WTC11 (cell line): Measurements from ENCODE around the gene AMER1. TPM values are rescaled to one million over a fixed set of nuclear protein-coding genes. Genes with fewer than 3 reads are reported as not detected.

Experiments
- ATAC-seq: fragments of 200-7000 bp; cut with Tn5 transposase; 2 replicates; pipeline ENCODE4 v1.10.0; 2021; ENCODE audit warnings: mild to moderate bottlenecking, moderate library complexity
- Bru-seq: library from RNA; stranded (reverse); fragments of 400-500 nt; gene quantifications from one replicate; lab custom pipeline; 2021; lab: Mats Ljungman, UMichigan
- CTCF ChIA-PET: fragments of 300-600 bp; sonication (Branson Sonifier 250); formaldehyde crosslinking; loops from one replicate; lab custom pipeline; 2021; ENCODE audit warnings: antibody characterized with exemption; lab: Charles Lee
- POLR2A ChIA-PET: fragments of 350-600 bp; sonication (Branson Sonifier 250); formaldehyde crosslinking; loops from one replicate; lab custom pipeline; 2021; ENCODE audit warnings: antibody characterized with exemption; lab: Charles Lee
- DNase-seq: peaks from one replicate; pipeline ENCODE4 v3.0.0; 2021; ENCODE audit warnings: low spot score
- H3K27ac Mint-ChIP-seq: 2 replicates; pipeline ENCODE4 v1.8.0; 2021; ENCODE audit warnings: mixed read lengths
- H3K27me3 Mint-ChIP-seq: 2 replicates; pipeline ENCODE4 v1.8.0; 2021; ENCODE audit warnings: low read depth, mild to moderate bottlenecking, moderate library complexity, mixed read lengths
- H3K36me3 Mint-ChIP-seq: 2 replicates; pipeline ENCODE4 v1.8.0; 2021; ENCODE audit warnings: mixed read lengths
- H3K4me1 Mint-ChIP-seq: 2 replicates; pipeline ENCODE4 v1.8.0; 2022; ENCODE audit warnings: mixed read lengths
- H3K4me3 Mint-ChIP-seq: 2 replicates; pipeline ENCODE4 v1.8.0; 2021; ENCODE audit warnings: mild to moderate bottlenecking, moderate library complexity, mixed read lengths
- H3K9me3 Mint-ChIP-seq: 2 replicates; pipeline ENCODE4 v1.8.0; 2021; ENCODE audit warnings: mixed read lengths
- ARID4B ChIP-seq: sonication (generic); formaldehyde crosslinking; IDR thresholded peaks from 2 replicates; pipeline ENCODE4 v1.8.0; 2023; ENCODE audit warnings: missing genetic modification reagents, mild to moderate bottlenecking, borderline replicate concordance
- ATF3 ChIP-seq: sonication (generic); formaldehyde crosslinking; conservative IDR thresholded peaks from 2 replicates; pipeline ENCODE4 v1.8.1; 2022; ENCODE audit warnings: mild to moderate bottlenecking, missing genetic modification reagents
- FOXP4 ChIP-seq: sonication (generic); formaldehyde crosslinking; IDR thresholded peaks from 2 replicates; pipeline ENCODE4 v1.8.0; 2022; ENCODE audit warnings: mild to moderate bottlenecking, missing genetic modification reagents
- HMGA2 ChIP-seq: fragments of 250-450 bp; sonication (Bioruptor Pico); IDR thresholded peaks from 2 replicates; pipeline ENCODE4 v1.4.0; 2021; ENCODE audit warnings: mild to moderate bottlenecking, moderate library complexity
- MAX ChIP-seq: sonication (generic); formaldehyde crosslinking; IDR thresholded peaks from 2 replicates; pipeline ENCODE4 v1.8.0; 2022; ENCODE audit warnings: mild to moderate bottlenecking, missing genetic modification reagents
- MXD4 ChIP-seq: fragments of 250-450 bp; sonication (Bioruptor Pico); IDR thresholded peaks from 2 replicates; pipeline ENCODE4 v1.8.0; 2021; ENCODE audit warnings: mild to moderate bottlenecking, moderate library complexity, borderline replicate concordance
- NR3C1 ChIP-seq: sonication (generic); formaldehyde crosslinking; conservative IDR thresholded peaks from 2 replicates; pipeline ENCODE4 v1.8.1; 2023; ENCODE audit warnings: low read depth, mild to moderate bottlenecking, missing genetic modification reagents
- PRRX2 ChIP-seq: fragments of 250-450 bp; sonication (Bioruptor Pico); IDR thresholded peaks from 2 replicates; pipeline ENCODE4 v1.8.0; 2021; ENCODE audit warnings: mild to moderate bottlenecking
- SMAD3 ChIP-seq: sonication (generic); formaldehyde crosslinking; IDR thresholded peaks from 2 replicates; pipeline ENCODE4 v1.8.0; 2022; ENCODE audit warnings: missing genetic modification reagents, mild to moderate bottlenecking, borderline replicate concordance
- SMAD4 ChIP-seq: sonication (generic); formaldehyde crosslinking; IDR thresholded peaks from 2 replicates; pipeline ENCODE4 v1.8.0; 2022; ENCODE audit warnings: mild to moderate bottlenecking, missing genetic modification reagents
- ZNF396 ChIP-seq: fragments of 250-450 bp; sonication (Bioruptor Pico); IDR thresholded peaks from 2 replicates; pipeline ENCODE4 v1.8.0; 2021; ENCODE audit warnings: mild to moderate bottlenecking, moderate library complexity, borderline replicate concordance
- ZNF671 ChIP-seq: fragments of 250-450 bp; sonication (Bioruptor Pico); IDR thresholded peaks from 2 replicates; pipeline ENCODE4 v1.8.0; 2021; ENCODE audit warnings: mild to moderate bottlenecking
- long read RNA-seq, 3 experiments: library from RNA in 1 of 3; library from capped mRNA in 1 of 3; library from polyadenylated mRNA in 1 of 3; unstranded in 2 of 3; stranded (forward) in 1 of 3; transcript quantifications; one replicate each; pipeline ENCODE4 v2.0.0, GENCODE V29; 2021
- total RNA-seq: library from RNA; stranded (reverse); gene quantifications from 3 replicates; pipeline ENCODE4 v1.2.3, GENCODE V29; 2021
- TF ChIP-seq, protein P1 (sequence below): fragments of 200-600 bp; IDR thresholded peaks from 2 replicates; pipeline ENCODE4 v1.8.0; 2022; ENCODE audit warnings: antibody characterized with exemption

AMER1 gene
- total RNA-seq (9.4 to 9.9 TPM (median 9.4 TPM) in 3 replicates), Bru-seq, nascent RNA (percentile 72 among the genes with signal in this experiment)
- long read RNA-seq, experiment 1, partial matches to known transcripts, result 0 of 11 reads
- long read RNA-seq, experiment 1, other reads (novel, unspliced or antisense), result 11 of 11 reads
- long read RNA-seq, experiment 2, partial matches to known transcripts, result 0 of 7 reads
- long read RNA-seq, experiment 2, other reads (novel, unspliced or antisense), result 7 of 7 reads
- long read RNA-seq, experiment 3, result 0 reads

GRCh38 chrX:64205441-64205734, at the start of gene AMER1:
Gene AMER1 (minus strand): TSS chrX:64205708. CDS start chrX:64193286, 12,422 bp downstream.
- peaks cover 14% of the 10 kb centered on the region for H3K27me3 Mint-ChIP-seq
- ATAC-seq, result peak; percentile 32; the same call in 1 of the 2 replicates
- H3K4me3 Mint-ChIP-seq, result peak within 1 kb of the TSS; percentile 73
- DNase-seq, result no peak
- peak within 1 kb of the TSS; percentile 80; the same call in 1 of the 2 replicates for H3K27ac Mint-ChIP-seq
- POLR2A ChIA-PET, result no interaction called here
- no peaks in the 10 kb centered on the region for H3K36me3 Mint-ChIP-seq
- TF ChIP-seq ZNF671 (CRISPR knock-in tag) (no peak), MAX (peak; percentile 17; the same call in 1 of the 2 replicates), NR3C1 (CRISPR knock-in tag) (no peak), SMAD3 (CRISPR knock-in tag) (no peak), ARID4B (0 out of 2 replicates have a peak, but pooled peaks have one; percentile 49), SMAD4 (no peak), ATF3 (CRISPR knock-in tag) (no peak), ZNF396 (CRISPR knock-in tag) (no peak)
- TF ChIP-seq, all 79 proteins: peak for 2
- H3K9me3 Mint-ChIP-seq, result no peaks in the 10 kb centered on the region
- CTCF ChIA-PET, result interaction anchor here (1.0 to 3.1 kb wide), 4 partner anchors 53 to 421 kb away, joined by 3 to 11 read pairs (median 10); no protein-coding TSS in a partner anchor
- H3K4me1 Mint-ChIP-seq, result peaks cover 13% of the 10 kb centered on the region

DNA sequence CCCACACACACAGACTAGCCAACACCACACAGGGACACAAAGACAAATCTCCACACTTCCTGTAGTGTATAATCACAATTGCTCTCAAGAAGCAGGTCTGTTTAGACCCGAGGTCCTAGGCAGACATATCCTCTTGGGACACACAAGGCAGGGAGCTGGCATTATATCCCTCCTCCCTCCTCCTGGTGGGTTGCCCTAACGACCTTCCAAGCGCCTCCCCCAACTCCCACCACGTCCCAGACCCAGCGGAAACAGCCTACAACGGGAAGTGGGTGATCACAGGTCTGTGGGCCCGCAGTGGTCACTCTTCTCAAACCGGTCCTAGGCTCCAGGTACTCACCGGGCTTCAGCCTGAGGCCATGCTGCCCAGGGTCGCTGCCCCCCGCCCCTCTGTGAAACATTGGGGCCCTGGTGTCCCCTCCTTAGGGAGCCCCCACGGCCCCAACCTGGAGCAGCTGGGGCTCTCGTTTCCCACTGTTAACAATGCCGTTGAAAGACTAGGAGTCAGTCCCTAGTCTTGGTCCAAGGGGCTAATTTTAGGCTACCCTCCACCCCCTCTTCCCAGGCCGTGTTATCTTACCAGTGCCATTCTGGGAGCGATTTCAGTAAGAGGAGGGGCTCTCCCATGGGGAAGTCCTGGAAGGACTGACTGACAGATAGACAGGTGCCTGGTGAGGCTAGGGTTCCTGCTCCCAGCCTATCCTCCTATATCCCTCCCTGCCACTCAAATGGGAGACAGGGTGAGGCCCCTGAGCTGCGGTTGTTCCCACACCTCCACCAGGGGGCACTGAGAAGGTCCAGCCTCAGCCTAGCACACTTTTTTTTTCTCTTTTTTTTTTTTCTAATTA, 24.8 kb upstream of the AMER1 start, which contains the start of gene ASB12:
TSS of gene ASB12 (minus strand) at position 485 of the 848 bp plus-strand sequence. CDS start 4,957 bp downstream, outside the sequence.
- DNase-seq (peak; percentile 23), ATAC-seq (peak; percentile 63)
- H3K4me1 Mint-ChIP-seq, result peaks cover 6% of the 10 kb centered on the region
- no peaks in the 10 kb centered on the region for H3K36me3 Mint-ChIP-seq
- CTCF ChIA-PET, result interaction anchor here (0.5 kb wide), 2 partner anchors 87 to 536 kb away, joined by 3 read pairs; no protein-coding TSS in a partner anchor
- no peak within 1 kb of the TSS for H3K27ac Mint-ChIP-seq
- peaks cover 6% of the 10 kb centered on the region for H3K9me3 Mint-ChIP-seq
- no peak for TF ChIP-seq ZNF671 (CRISPR knock-in tag)
- TF ChIP-seq, protein P1, sequence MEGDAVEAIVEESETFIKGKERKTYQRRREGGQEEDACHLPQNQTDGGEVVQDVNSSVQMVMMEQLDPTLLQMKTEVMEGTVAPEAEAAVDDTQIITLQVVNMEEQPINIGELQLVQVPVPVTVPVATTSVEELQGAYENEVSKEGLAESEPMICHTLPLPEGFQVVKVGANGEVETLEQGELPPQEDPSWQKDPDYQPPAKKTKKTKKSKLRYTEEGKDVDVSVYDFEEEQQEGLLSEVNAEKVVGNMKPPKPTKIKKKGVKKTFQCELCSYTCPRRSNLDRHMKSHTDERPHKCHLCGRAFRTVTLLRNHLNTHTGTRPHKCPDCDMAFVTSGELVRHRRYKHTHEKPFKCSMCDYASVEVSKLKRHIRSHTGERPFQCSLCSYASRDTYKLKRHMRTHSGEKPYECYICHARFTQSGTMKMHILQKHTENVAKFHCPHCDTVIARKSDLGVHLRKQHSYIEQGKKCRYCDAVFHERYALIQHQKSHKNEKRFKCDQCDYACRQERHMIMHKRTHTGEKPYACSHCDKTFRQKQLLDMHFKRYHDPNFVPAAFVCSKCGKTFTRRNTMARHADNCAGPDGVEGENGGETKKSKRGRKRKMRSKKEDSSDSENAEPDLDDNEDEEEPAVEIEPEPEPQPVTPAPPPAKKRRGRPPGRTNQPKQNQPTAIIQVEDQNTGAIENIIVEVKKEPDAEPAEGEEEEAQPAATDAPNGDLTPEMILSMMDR, result 0 out of 2 replicates have a peak, but pooled peaks have one; percentile 24
- TF ChIP-seq, all 79 proteins: peak for 1
- POLR2A ChIA-PET, result no interaction called here
- H3K27me3 Mint-ChIP-seq, result peaks cover 3% of the 10 kb centered on the region; the same call in 1 of the 2 replicates
- no peak within 1 kb of the TSS for H3K4me3 Mint-ChIP-seq

GRCh38 chrX:64229154-64229553, 23.6 kb upstream of the AMER1 start:
- H3K27ac Mint-ChIP-seq, result no peak overlapping the region
- ATAC-seq (peak; percentile 51; the same call in 1 of the 2 replicates), DNase-seq (no peak)
- ChIA-PET POLR2A (no interaction called here), CTCF (interaction anchor here (0.6 kb wide), 2 partner anchors 292 to 398 kb away, joined by 3 to 4 read pairs; no protein-coding TSS in a partner anchor)
- peaks cover 6% of the 10 kb centered on the region for H3K4me1 Mint-ChIP-seq
- H3K36me3 Mint-ChIP-seq, result peaks cover 2% of the 10 kb centered on the region; the same call in 1 of the 2 replicates
- H3K9me3 Mint-ChIP-seq, result peaks cover 6% of the 10 kb centered on the region
- peaks cover 3% of the 10 kb centered on the region; the same call in 1 of the 2 replicates for H3K27me3 Mint-ChIP-seq
- no peak overlapping the region for H3K4me3 Mint-ChIP-seq
- TF ChIP-seq FOXP4 (CRISPR knock-in tag) (no peak), MXD4 (CRISPR knock-in tag) (no peak), HMGA2 (CRISPR knock-in tag) (no peak), PRRX2 (CRISPR knock-in tag) (no peak), ARID4B (no peak)
